ENCODE data around the gene TLE7. TPM values are rescaled to one million over a fixed set of nuclear protein-coding genes. Genes with fewer than 3 reads are reported as not detected.

Gene TLE7
- total and polyA plus RNA-seq, 2 donors (not counting 1 experiment from before 2014, with no cell fraction given), result not detected

- Histone ChIP-seq H3K4me1 (ENCODE audit: control insufficient read depth, extremely low read depth, insufficient read depth, low read length) (no peaks in the 10 kb centered on the region), H3K9me3 (ENCODE audit: control insufficient read depth, insufficient read depth, low read depth, low read length) (no peaks in the 10 kb centered on the region), H3K27me3 (ENCODE audit: control insufficient read depth, insufficient read depth, low read length) (peaks cover 7% of the 10 kb centered on the region), H3K9ac (ENCODE audit: insufficient read depth, low read length) (no peak overlapping the region), H2AFZ (ENCODE audit: low read length) (no peak overlapping the region), H3K36me3 (ENCODE audit: control insufficient read depth, insufficient read depth, low read length) (no peaks in the 10 kb centered on the region), H4K20me1 (ENCODE audit: control insufficient read depth, extremely low read depth, insufficient read depth, low read length) (no peaks in the 10 kb centered on the region), H3K4me3 (replicated peaks in 1 of 4; ENCODE audit: control extremely low read depth in 1 of 4, insufficient read depth in 1 of 4, low read depth in 3 of 4, low read length in 4 of 4) (no peak overlapping the region), H3K79me2 (ENCODE audit: control insufficient read depth, insufficient read depth, low read length) (no peaks in the 10 kb centered on the region), H3K27ac (ENCODE audit: insufficient read depth, low read length) (no peak overlapping the region), H3K4me2 (ENCODE audit: extremely low read depth, insufficient read depth, low read length) (no peak overlapping the region)
- DNase-seq (ENCODE audit: low read depth in 2 of 2), result no peak
- TF ChIP-seq CTCF (conservative IDR thresholded peaks at IDR 0.05 in 1 of 2, IDR thresholded peaks at IDR 0.05 in 1 of 2; ENCODE audit: low read depth in 1 of 2, low read length in 2 of 2) (no peak), EZH2 (IDR thresholded peaks at IDR 0.05; ENCODE audit: low read length, missing control alignments) (no peak)
Observed at GRCh38 chr16:71423865-71424264, 18.0 kb downstream of the TLE7 start.

GRCh38 chr16:71423016-71423415, 18.8 kb downstream of the TLE7 start:
- Histone ChIP-seq H3K27ac (ENCODE audit: insufficient read depth, low read length) (no peak overlapping the region), H3K4me2 (ENCODE audit: extremely low read depth, insufficient read depth, low read length) (no peak overlapping the region), H2AFZ (ENCODE audit: low read length) (no peak overlapping the region), H3K4me3 (replicated peaks in 1 of 4; ENCODE audit: control extremely low read depth in 1 of 4, insufficient read depth in 1 of 4, low read depth in 3 of 4, low read length in 4 of 4) (no peak overlapping the region), H3K4me1 (ENCODE audit: control insufficient read depth, extremely low read depth, insufficient read depth, low read length) (no peaks in the 10 kb centered on the region), H3K79me2 (ENCODE audit: control insufficient read depth, insufficient read depth, low read length) (no peaks in the 10 kb centered on the region), H3K9ac (ENCODE audit: insufficient read depth, low read length) (no peak overlapping the region), H3K36me3 (ENCODE audit: control insufficient read depth, insufficient read depth, low read length) (no peaks in the 10 kb centered on the region), H3K27me3 (ENCODE audit: control insufficient read depth, insufficient read depth, low read length) (peaks cover 7% of the 10 kb centered on the region), H4K20me1 (ENCODE audit: control insufficient read depth, extremely low read depth, insufficient read depth, low read length) (no peaks in the 10 kb centered on the region), H3K9me3 (ENCODE audit: control insufficient read depth, insufficient read depth, low read depth, low read length) (no peaks in the 10 kb centered on the region)
- DNase-seq (ENCODE audit: low read depth in 2 of 2), result no peak
- TF ChIP-seq CTCF (conservative IDR thresholded peaks at IDR 0.05 in 1 of 2, IDR thresholded peaks at IDR 0.05 in 1 of 2; ENCODE audit: low read depth in 1 of 2, low read length in 2 of 2) (no peak), EZH2 (IDR thresholded peaks at IDR 0.05; ENCODE audit: low read length, missing control alignments) (no peak)

GRCh38 chr16:71421911-71422310, 19.9 kb downstream of the TLE7 start:
- Histone ChIP-seq H3K27me3 (ENCODE audit: control insufficient read depth, insufficient read depth, low read length) (peaks cover 7% of the 10 kb centered on the region), H3K9ac (ENCODE audit: insufficient read depth, low read length) (no peak overlapping the region), H3K4me1 (ENCODE audit: control insufficient read depth, extremely low read depth, insufficient read depth, low read length) (no peaks in the 10 kb centered on the region), H3K36me3 (ENCODE audit: control insufficient read depth, insufficient read depth, low read length) (no peaks in the 10 kb centered on the region), H3K27ac (ENCODE audit: insufficient read depth, low read length) (no peak overlapping the region), H3K79me2 (ENCODE audit: control insufficient read depth, insufficient read depth, low read length) (no peaks in the 10 kb centered on the region), H3K4me2 (ENCODE audit: extremely low read depth, insufficient read depth, low read length) (no peak overlapping the region), H3K4me3 (replicated peaks in 1 of 4; ENCODE audit: control extremely low read depth in 1 of 4, insufficient read depth in 1 of 4, low read depth in 3 of 4, low read length in 4 of 4) (no peak overlapping the region), H3K9me3 (ENCODE audit: control insufficient read depth, insufficient read depth, low read depth, low read length) (no peaks in the 10 kb centered on the region), H4K20me1 (ENCODE audit: control insufficient read depth, extremely low read depth, insufficient read depth, low read length) (no peaks in the 10 kb centered on the region), H2AFZ (ENCODE audit: low read length) (no peak overlapping the region)
- TF ChIP-seq EZH2 (IDR thresholded peaks at IDR 0.05; ENCODE audit: low read length, missing control alignments) (no peak), CTCF (conservative IDR thresholded peaks at IDR 0.05 in 1 of 2, IDR thresholded peaks at IDR 0.05 in 1 of 2; ENCODE audit: low read depth in 1 of 2, low read length in 2 of 2) (peak; percentile 3 to 33)
- DNase-seq (ENCODE audit: low read depth in 2 of 2), result no peak
